Natural killer cell (primary cell): ENCODE data around the gene APBA1. TPM values are rescaled to one million over a fixed set of nuclear protein-coding genes. Genes with fewer than 3 reads are reported as not detected.

Experiments used
- ATAC-seq, 3 donors: fragments of 150-1000 bp in 2 of 3; fragments of 200-7000 bp in 1 of 3; cut with Tn5 transposase; 1 replicate in 1 of 3; 2 replicates in 2 of 3; pipeline ENCODE4 v1.10.0; 2021; ENCODE audit warnings: mild to moderate bottlenecking in 2 of 3, moderate library complexity in 2 of 3
- DNase-seq, 2 donors: peaks; one replicate each; pipeline versions ENCODE4 v3.0.0 to v3.0.0-alpha.2; 2013 to 2021; ENCODE audit warnings: mixed read lengths in 1 of 2
- H3K27ac ChIP-seq: one replicate; pipeline ENCODE4 v1.5.1; 2013; ENCODE audit warnings: mild to moderate bottlenecking, low read length
- H3K27me3 ChIP-seq: one replicate; pipeline ENCODE4 v1.6.1; 2013; ENCODE audit warnings: low read length; ENCODE audit not compliant: control insufficient read depth, insufficient read depth
- H3K36me3 ChIP-seq: one replicate; pipeline ENCODE4 v1.6.1; 2013; ENCODE audit warnings: low read length; ENCODE audit not compliant: control insufficient read depth, insufficient read depth
- H3K4me1 ChIP-seq: one replicate; pipeline ENCODE4 v1.6.1; 2013; ENCODE audit warnings: low read length; ENCODE audit not compliant: control insufficient read depth, insufficient read depth
- H3K4me3 ChIP-seq: one replicate; pipeline ENCODE4 v1.5.1; 2013; ENCODE audit warnings: low read length
- H3K9me3 ChIP-seq: one replicate; pipeline ENCODE4 v1.6.1; 2013; ENCODE audit warnings: low read length; ENCODE audit not compliant: control insufficient read depth, insufficient read depth
- H3K27ac Mint-ChIP-seq, 2 donors: one replicate each; pipeline ENCODE4 v1.8.0; 2022; ENCODE audit warnings: mild to moderate bottlenecking in 2 of 2, mixed read lengths in 2 of 2, moderate library complexity in 1 of 2
- H3K27me3 Mint-ChIP-seq, 2 donors: one replicate each; pipeline ENCODE4 v1.8.0; 2022; ENCODE audit warnings: low read depth in 2 of 2, mixed read lengths in 2 of 2
- H3K36me3 Mint-ChIP-seq: one replicate; pipeline ENCODE4 v1.8.0; 2022; ENCODE audit warnings: mixed read lengths
- H3K4me1 Mint-ChIP-seq, 2 donors: one replicate each; pipeline ENCODE4 v1.8.0; 2022; ENCODE audit warnings: mixed read lengths in 2 of 2
- H3K4me3 Mint-ChIP-seq: one replicate; pipeline ENCODE4 v1.8.0; 2022; ENCODE audit warnings: mild to moderate bottlenecking, moderate library complexity, mixed read lengths
- H3K9me3 Mint-ChIP-seq, 2 donors: one replicate each; pipeline ENCODE4 v1.8.0; 2022; ENCODE audit warnings: mixed read lengths in 2 of 2
- CTCF ChIP-seq: fragments of 200-600 bp; IDR thresholded peaks from one replicate; pipeline ENCODE4 v1.8.0; 2022; ENCODE audit warnings: antibody characterized with exemption
- WGBS: methylation state at CpG from one replicate; pipeline ENCODE4 v1.1.7; 2013; ENCODE audit warnings: missing lambda C conversion rate; ENCODE audit not compliant: insufficient coverage; 5-methylcytosine and 5-hydroxymethylcytosine counted together
- intact Hi-C: fragments of 100-400 bp; cut with micrococcal nuclease; formaldehyde crosslinking; loops from one replicate; pipeline ENCODE4 v1.14.2; 2022
- total RNA-seq, 4 donors: library from RNA; stranded (reverse); fragments of 120-200 nt in 1 of 4; gene quantifications; one replicate each; pipeline versions ENCODE4 v1.2.3 to v1.2.4, GENCODE V29; 2013 to 2022

APBA1 gene
- total RNA-seq, 3 donors from 2014 or later (not counting 1 experiment from before 2014, with no cell fraction given): 0.11 to 0.31 (median 0.13) TPM

- Histone ChIP-seq H3K27me3 (no peaks in the 10 kb centered on the region), H3K36me3 (no peaks in the 10 kb centered on the region), H3K4me3 (no peak overlapping the region), H3K27ac (no peak overlapping the region), H3K9me3 (no peaks in the 10 kb centered on the region), H3K4me1 (no peaks in the 10 kb centered on the region)
- DNase-seq (no peak), ATAC-seq (no peak)
- H3K9me3 Mint-ChIP-seq: no peaks in the 10 kb centered on the region
- no peak overlapping the region for H3K4me3 Mint-ChIP-seq
- peaks cover 0 to 3% of the 10 kb centered on the region in 2 donors for H3K27me3 Mint-ChIP-seq
- H3K4me1 Mint-ChIP-seq: no peaks in the 10 kb centered on the region
- 88% methylated on average over 13 of the region's 13 CpGs for WGBS
- no peaks in the 10 kb centered on the region for H3K36me3 Mint-ChIP-seq
- intact Hi-C loops: loop anchor here (10.0 kb wide), 1 partner anchor 93 kb away; no protein-coding TSS in a partner anchor
- no peak for TF ChIP-seq CTCF
- H3K27ac Mint-ChIP-seq: no peak overlapping the region
Measured at GRCh38 chr9:69452110-69452782, 219.9 kb downstream of the APBA1 start.

- DNase-seq (no peak), ATAC-seq (no peak)
- Mint-ChIP-seq H3K4me3 (no peak overlapping the region), H3K27ac (no peak overlapping the region), H3K36me3 (no peaks in the 10 kb centered on the region), H3K9me3 (no peaks in the 10 kb centered on the region), H3K27me3 (peaks cover 3 to 17% of the 10 kb centered on the region in 2 donors), H3K4me1 (no peaks in the 10 kb centered on the region)
- WGBS: 61% methylated on average over 6 of the region's 6 CpGs
- Histone ChIP-seq H3K4me1 (no peaks in the 10 kb centered on the region), H3K36me3 (no peaks in the 10 kb centered on the region), H3K4me3 (no peak overlapping the region), H3K9me3 (no peaks in the 10 kb centered on the region), H3K27ac (no peak overlapping the region), H3K27me3 (no peaks in the 10 kb centered on the region)
- intact Hi-C loops: loop anchor here (10.0 kb wide), 1 partner anchor 62 kb away; no protein-coding TSS in a partner anchor
- TF ChIP-seq CTCF: no peak
Measured at GRCh38 chr9:69446496-69446895, 225.7 kb downstream of the APBA1 start.

- H3K4me1 ChIP-seq: no peaks in the 10 kb centered on the region
- H3K27ac Mint-ChIP-seq: no peak overlapping the region
Measured at GRCh38 chr9:69445251-69445650, 226.9 kb downstream of the APBA1 start.

More at GRCh38 chr9:69445251-69445650, 226.9 kb downstream of the APBA1 start:
- Mint-ChIP-seq H3K9me3 (no peaks in the 10 kb centered on the region), H3K4me1 (no peaks in the 10 kb centered on the region), H3K36me3 (no peaks in the 10 kb centered on the region), H3K27me3 (peaks cover 3 to 17% of the 10 kb centered on the region in 2 donors), H3K4me3 (no peak overlapping the region)
- 93% methylated on average over 5 of the region's 5 CpGs for WGBS
- Histone ChIP-seq H3K4me3 (no peak overlapping the region), H3K9me3 (no peaks in the 10 kb centered on the region), H3K27ac (no peak overlapping the region), H3K36me3 (no peaks in the 10 kb centered on the region), H3K27me3 (no peaks in the 10 kb centered on the region)
- DNase-seq (no peak), ATAC-seq (no peak)
- no peak for TF ChIP-seq CTCF
- intact Hi-C loops: loop anchor here (10.0 kb wide), 1 partner anchor 60 kb away; no protein-coding TSS in a partner anchor
